Kidney tubule cell (primary cell): ENCODE data around the gene STAB2.
A peak's percentile ranks its signal among the peaks of the same experiment; 100 is the strongest.

Experiments
- DNase-seq: peaks from one replicate; pipeline ENCODE4 v3.0.0-alpha.2; 2018; ENCODE audit warnings: low spot score

The STAB2 gene

GRCh38 chr12:103588680-103589079, 1.6 kb downstream of the STAB2 start:
- DNase-seq = no peak

GRCh38 chr12:103589517-103589916, 2.4 kb downstream of the STAB2 start:
- no peak for DNase-seq

GRCh38 chr12:103590271-103590670, 3.2 kb downstream of the STAB2 start:
- no peak for DNase-seq

GRCh38 chr12:103596981-103597380, 9.9 kb downstream of the STAB2 start:
- no peak for DNase-seq

GRCh38 chr12:103599274-103599673, 12.2 kb downstream of the STAB2 start:
- DNase-seq = no peak

GRCh38 chr12:103600967-103601728, 14.1 kb downstream of the STAB2 start:
- DNase-seq = no peak

GRCh38 chr12:103620395-103620794, 33.3 kb downstream of the STAB2 start:
- no peak for DNase-seq

- no peak for DNase-seq
Observed at GRCh38 chr12:103623716-103624115, 36.6 kb downstream of the STAB2 start.

GRCh38 chr12:103626498-103626897, 39.4 kb downstream of the STAB2 start:
- peak; percentile 83 for DNase-seq

GRCh38 chr12:103627189-103627855, 40.2 kb downstream of the STAB2 start:
- DNase-seq = no peak

- DNase-seq = peak; percentile 77
Observed at GRCh38 chr12:103632554-103633216, 45.6 kb downstream of the STAB2 start.

- DNase-seq = no peak
Observed at GRCh38 chr12:103634732-103635131, 47.7 kb downstream of the STAB2 start.

GRCh38 chr12:103635419-103635818, 48.3 kb downstream of the STAB2 start:
- no peak for DNase-seq

- no peak for DNase-seq
Observed at GRCh38 chr12:103637021-103637420, 49.9 kb downstream of the STAB2 start.

- DNase-seq = no peak
Observed at GRCh38 chr12:103637429-103637828, 50.4 kb downstream of the STAB2 start.

- DNase-seq = no peak
Observed at GRCh38 chr12:103639983-103640382, 52.9 kb downstream of the STAB2 start.

- DNase-seq = no peak
Observed at GRCh38 chr12:103640410-103640809, 53.3 kb downstream of the STAB2 start.

GRCh38 chr12:103640831-103641230, 53.8 kb downstream of the STAB2 start:
- DNase-seq = no peak

GRCh38 chr12:103642240-103642864, 55.3 kb downstream of the STAB2 start:
- no peak for DNase-seq

- DNase-seq = no peak
Observed at GRCh38 chr12:103645202-103645601, 58.1 kb downstream of the STAB2 start.

GRCh38 chr12:103647267-103647666, 60.2 kb downstream of the STAB2 start:
- peak; percentile 93 for DNase-seq

GRCh38 chr12:103652808-103653207, 65.7 kb downstream of the STAB2 start:
- no peak for DNase-seq
